ENCODE data around the gene TLE1. TPM values are rescaled to one million over a fixed set of nuclear protein-coding genes. Genes with fewer than 3 reads are reported as not detected.

TLE1 gene
- total RNA-seq, 1 donor: 9.0 TPM

- Histone ChIP-seq H3K4me2 (ENCODE audit: insufficient read depth, low read length) (no peak overlapping the region), H3K4me3 (ENCODE audit: insufficient read depth, low read length) (no peak overlapping the region), H3K27ac (ENCODE audit: low read depth, low read length) (no peak overlapping the region), H3K79me2 (ENCODE audit: insufficient read depth, low read length) (no peaks in the 10 kb centered on the region), H2AFZ (ENCODE audit: low read length) (no peak overlapping the region), H3K4me1 (ENCODE audit: insufficient read depth, low read length) (no peaks in the 10 kb centered on the region), H3K27me3 (ENCODE audit: insufficient read depth, low read length) (no peaks in the 10 kb centered on the region), H4K20me1 (ENCODE audit: insufficient read depth, low read length) (no peaks in the 10 kb centered on the region), H3K36me3 (ENCODE audit: insufficient read depth, low read length) (no peaks in the 10 kb centered on the region), H3K9me3 (ENCODE audit: low read depth, low read length) (no peaks in the 10 kb centered on the region)
- no peak for DNase-seq (ENCODE audit: insufficient read length, low spot score, missing footprints)
- TF ChIP-seq CTCF (IDR thresholded peaks at IDR 0.05; ENCODE audit: extremely low read depth, low read depth, low read length): no peak
Measured at GRCh38 chr9:81601639-81602623, 87.4 kb downstream of the TLE1 start.

- Histone ChIP-seq H3K4me2 (ENCODE audit: insufficient read depth, low read length) (no peak overlapping the region), H3K4me3 (ENCODE audit: insufficient read depth, low read length) (no peak overlapping the region), H3K9me3 (ENCODE audit: low read depth, low read length) (no peaks in the 10 kb centered on the region), H3K4me1 (ENCODE audit: insufficient read depth, low read length) (no peaks in the 10 kb centered on the region), H3K79me2 (ENCODE audit: insufficient read depth, low read length) (no peaks in the 10 kb centered on the region), H4K20me1 (ENCODE audit: insufficient read depth, low read length) (no peaks in the 10 kb centered on the region), H3K36me3 (ENCODE audit: insufficient read depth, low read length) (no peaks in the 10 kb centered on the region), H3K27ac (ENCODE audit: low read depth, low read length) (no peak overlapping the region), H3K27me3 (ENCODE audit: insufficient read depth, low read length) (no peaks in the 10 kb centered on the region), H2AFZ (ENCODE audit: low read length) (no peak overlapping the region)
- DNase-seq (ENCODE audit: insufficient read length, low spot score, missing footprints): no peak
- TF ChIP-seq CTCF (IDR thresholded peaks at IDR 0.05; ENCODE audit: extremely low read depth, low read depth, low read length): no peak
Measured at GRCh38 chr9:81600631-81601030, 88.7 kb downstream of the TLE1 start.

DNA sequence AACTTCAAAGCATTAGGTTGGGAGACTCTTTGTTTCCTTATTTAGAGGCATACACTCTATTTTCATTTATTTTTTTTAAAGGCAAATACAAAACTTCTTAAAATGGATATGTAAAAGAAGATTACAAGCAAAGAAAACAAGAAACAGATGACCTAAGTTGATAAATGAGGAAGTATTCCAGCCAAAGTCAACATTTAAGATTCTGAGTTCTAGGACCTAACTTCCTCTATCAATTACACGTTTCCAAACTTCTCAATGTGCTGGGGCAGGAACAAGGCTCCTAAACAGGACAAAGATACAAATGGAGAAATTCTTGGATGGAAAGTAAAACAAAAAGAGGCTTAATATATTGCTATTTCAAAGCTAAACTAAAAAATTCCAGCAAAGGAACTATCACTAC is 89.5 kb downstream of the TLE1 start:
- no peak overlapping the region for H2AFZ ChIP-seq (ENCODE audit: low read length)
- H4K20me1 ChIP-seq (ENCODE audit: insufficient read depth, low read length): no peaks in the 10 kb centered on the region
- H3K9me3 ChIP-seq (ENCODE audit: low read depth, low read length): no peaks in the 10 kb centered on the region
- no peak overlapping the region for H3K4me2 ChIP-seq (ENCODE audit: insufficient read depth, low read length)
- H3K79me2 ChIP-seq (ENCODE audit: insufficient read depth, low read length): no peaks in the 10 kb centered on the region
- H3K36me3 ChIP-seq (ENCODE audit: insufficient read depth, low read length): no peaks in the 10 kb centered on the region
- no peak overlapping the region for H3K27ac ChIP-seq (ENCODE audit: low read depth, low read length)
- no peak for DNase-seq (ENCODE audit: insufficient read length, low spot score, missing footprints)
- H3K4me3 ChIP-seq (ENCODE audit: insufficient read depth, low read length): no peak overlapping the region
- no peaks in the 10 kb centered on the region for H3K4me1 ChIP-seq (ENCODE audit: insufficient read depth, low read length)
- no peak for TF ChIP-seq CTCF (IDR thresholded peaks at IDR 0.05; ENCODE audit: extremely low read depth, low read depth, low read length)
- no peaks in the 10 kb centered on the region for H3K27me3 ChIP-seq (ENCODE audit: insufficient read depth, low read length)

GRCh38 chr9:81598811-81599210 is 90.5 kb downstream of the TLE1 start:
- Histone ChIP-seq H3K4me1 (ENCODE audit: insufficient read depth, low read length) (no peaks in the 10 kb centered on the region), H3K79me2 (ENCODE audit: insufficient read depth, low read length) (no peaks in the 10 kb centered on the region), H3K36me3 (ENCODE audit: insufficient read depth, low read length) (no peaks in the 10 kb centered on the region), H3K9me3 (ENCODE audit: low read depth, low read length) (no peaks in the 10 kb centered on the region), H4K20me1 (ENCODE audit: insufficient read depth, low read length) (no peaks in the 10 kb centered on the region), H2AFZ (ENCODE audit: low read length) (no peak overlapping the region), H3K27me3 (ENCODE audit: insufficient read depth, low read length) (no peaks in the 10 kb centered on the region), H3K4me3 (ENCODE audit: insufficient read depth, low read length) (no peak overlapping the region), H3K4me2 (ENCODE audit: insufficient read depth, low read length) (no peak overlapping the region), H3K27ac (ENCODE audit: low read depth, low read length) (no peak overlapping the region)
- no peak for DNase-seq (ENCODE audit: insufficient read length, low spot score, missing footprints)
- TF ChIP-seq CTCF (IDR thresholded peaks at IDR 0.05; ENCODE audit: extremely low read depth, low read depth, low read length): no peak

All from osteoblast (primary cell).